HepG2 (cell line): ENCODE measurements around the gene POLR2B. TPM values are rescaled to one million over a fixed set of nuclear protein-coding genes. Genes with fewer than 3 reads are reported as not detected.

Experiments
- ARNT ChIP-seq: fragments of 450-650 bp; IDR thresholded peaks from 2 replicates; pipeline ENCODE4 v1.6.1; 2017
- CCDC6 ChIP-seq: sonication (generic); formaldehyde crosslinking; IDR thresholded peaks from 2 replicates; pipeline ENCODE4 v1.8.1; 2022; ENCODE audit warnings: mild to moderate bottlenecking, missing genetic modification reagents, moderate library complexity
- HHEX ChIP-seq: IDR thresholded peaks from 2 replicates; pipeline ENCODE4 v1.6.1; 2016; ENCODE audit warnings: control low read depth
- HNRNPH1 ChIP-seq: fragments of 200-400 bp; formaldehyde crosslinking; optimal IDR thresholded peaks from 2 replicates; pipeline ENCODE3; 2017; ENCODE audit warnings: mild to moderate bottlenecking, low read depth, low read length
- HNRNPL ChIP-seq: fragments of 200-400 bp; formaldehyde crosslinking; IDR thresholded peaks from 2 replicates; pipeline ENCODE4 v1.6.1; 2017; ENCODE audit warnings: mild to moderate bottlenecking, low read depth, low read length
- IKZF1 ChIP-seq: fragments of 450-650 bp; IDR thresholded peaks from 2 replicates; pipeline ENCODE4 v1.7.1; 2016
- LCORL ChIP-seq, 2 experiments: fragments of 450-650 bp in 1 of 2; sonication (generic) in 1 of 2; formaldehyde crosslinking in 1 of 2; IDR thresholded peaks; 2 replicates each; pipeline versions ENCODE4 v1.5.0 to v1.6.1; 2017 to 2020; ENCODE audit warnings: antibody characterized with exemption in 1 of 2, missing genetic modification reagents in 1 of 2
- PAWR ChIP-seq: sonication (generic); formaldehyde crosslinking; IDR thresholded peaks from 2 replicates; pipeline ENCODE4 v1.4.0; 2020; ENCODE audit warnings: missing genetic modification reagents, mild to moderate bottlenecking, borderline replicate concordance
- RNF2 ChIP-seq: fragments of 450-650 bp; conservative IDR thresholded peaks from 2 replicates; pipeline ENCODE4 v1.6.1; 2016; ENCODE audit warnings: low read depth
- RORA ChIP-seq: sonication (generic); formaldehyde crosslinking; IDR thresholded peaks from 2 replicates; pipeline ENCODE4 v1.5.0; 2020; ENCODE audit warnings: mild to moderate bottlenecking, missing genetic modification reagents, moderate library complexity
- SCMH1 ChIP-seq: sonication (generic); formaldehyde crosslinking; IDR thresholded peaks from 2 replicates; pipeline ENCODE4 v1.9.0; 2021; ENCODE audit warnings: missing genetic modification reagents, mild to moderate bottlenecking, borderline replicate concordance
- SMAD1 ChIP-seq: sonication (generic); formaldehyde crosslinking; IDR thresholded peaks from 2 replicates; pipeline ENCODE4 v1.4.0; 2020; ENCODE audit warnings: missing genetic modification reagents, low read depth, mild to moderate bottlenecking, borderline replicate concordance
- SP140L ChIP-seq: sonication (generic); formaldehyde crosslinking; IDR thresholded peaks from 2 replicates; pipeline ENCODE4 v1.4.0; 2020; ENCODE audit warnings: missing genetic modification reagents, borderline replicate concordance
- XBP1 ChIP-seq: sonication (generic); formaldehyde crosslinking; IDR thresholded peaks from 2 replicates; pipeline ENCODE4 v1.5.0; 2020; ENCODE audit warnings: missing genetic modification reagents
- ZBTB21 ChIP-seq: sonication (generic); formaldehyde crosslinking; IDR thresholded peaks from 2 replicates; pipeline ENCODE4 v1.4.0; 2020; ENCODE audit warnings: missing genetic modification reagents
- ZFP1 ChIP-seq: IDR thresholded peaks from 2 replicates; pipeline ENCODE4 v1.6.1; 2016
- ZNF124 ChIP-seq: sonication (generic); formaldehyde crosslinking; IDR thresholded peaks from 2 replicates; pipeline ENCODE4 v1.4.0; 2020; ENCODE audit warnings: missing genetic modification reagents
- ZNF274 ChIP-seq: sonication (generic); formaldehyde crosslinking; IDR thresholded peaks from 2 replicates; pipeline ENCODE4 v1.5.1; 2020; ENCODE audit warnings: mild to moderate bottlenecking, missing genetic modification reagents
- ZNF510 ChIP-seq: sonication (generic); formaldehyde crosslinking; IDR thresholded peaks from 2 replicates; pipeline ENCODE4 v1.4.0; 2020; ENCODE audit warnings: low read depth, mild to moderate bottlenecking, missing genetic modification reagents
- ZNF577 ChIP-seq: sonication (generic); formaldehyde crosslinking; IDR thresholded peaks from 2 replicates; pipeline ENCODE4 v1.4.0; 2020; ENCODE audit warnings: mild to moderate bottlenecking, low read depth, missing genetic modification reagents, borderline replicate concordance
- polyA plus RNA-seq, 8 experiments: library from polyadenylated mRNA; depleted of rRNA in 3 of 8; stranded (reverse) in 7 of 8; unstranded in 1 of 8; fragments of >200 nt; fragmentation: Illumina TruSeq in 4 of 8; extraction: Trizol in 4 of 8; gene quantifications; 2 replicates each; pipeline versions ENCODE4 v1.2.1 to v1.2.3, GENCODE V29; 2011 to 2016; ENCODE audit warnings: low read depth in 4 of 8, missing spikeins in 1 of 8, mixed read lengths in 1 of 8; ENCODE audit not compliant: insufficient read depth in 1 of 8
- total RNA-seq, 5 experiments: library from RNA; depleted of rRNA; stranded (reverse); fragments of >200 nt; fragmentation: Illumina TruSeq; extraction: Trizol; gene quantifications; 2 replicates each; pipeline ENCODE4 v1.2.3, GENCODE V29; 2016; ENCODE audit warnings: low read depth in 1 of 5
- TF ChIP-seq, protein P1 (sequence below): sonication (generic); formaldehyde crosslinking; IDR thresholded peaks from 2 replicates; pipeline ENCODE4 v1.9.0; 2021; ENCODE audit warnings: missing genetic modification reagents, mild to moderate bottlenecking, borderline replicate concordance
- TF ChIP-seq, protein P2 (sequence below): sonication (generic); formaldehyde crosslinking; IDR thresholded peaks from 2 replicates; pipeline ENCODE4 v1.5.0; 2020; ENCODE audit warnings: missing genetic modification reagents
- TF ChIP-seq, protein P3 (sequence below): sonication (generic); formaldehyde crosslinking; IDR thresholded peaks from 2 replicates; pipeline ENCODE4 v1.4.0; 2020; ENCODE audit warnings: missing genetic modification reagents, borderline replicate concordance
- TF ChIP-seq, protein P4 (sequence below): sonication (generic); IDR thresholded peaks from 2 replicates; pipeline ENCODE4 v1.6.1; 2016; ENCODE audit warnings: low read depth, borderline replicate concordance
- TF ChIP-seq, protein P5 (sequence below): sonication (generic); formaldehyde crosslinking; IDR thresholded peaks from 2 replicates; pipeline ENCODE4 v1.5.0; 2020; ENCODE audit warnings: missing genetic modification reagents

The POLR2B gene
- total and polyA plus RNA-seq, 2 of the 13 experiments (the other 11 are each of a cell fraction or from before 2014, with no cell fraction given), result 70.6 to 116 TPM

DNA sequence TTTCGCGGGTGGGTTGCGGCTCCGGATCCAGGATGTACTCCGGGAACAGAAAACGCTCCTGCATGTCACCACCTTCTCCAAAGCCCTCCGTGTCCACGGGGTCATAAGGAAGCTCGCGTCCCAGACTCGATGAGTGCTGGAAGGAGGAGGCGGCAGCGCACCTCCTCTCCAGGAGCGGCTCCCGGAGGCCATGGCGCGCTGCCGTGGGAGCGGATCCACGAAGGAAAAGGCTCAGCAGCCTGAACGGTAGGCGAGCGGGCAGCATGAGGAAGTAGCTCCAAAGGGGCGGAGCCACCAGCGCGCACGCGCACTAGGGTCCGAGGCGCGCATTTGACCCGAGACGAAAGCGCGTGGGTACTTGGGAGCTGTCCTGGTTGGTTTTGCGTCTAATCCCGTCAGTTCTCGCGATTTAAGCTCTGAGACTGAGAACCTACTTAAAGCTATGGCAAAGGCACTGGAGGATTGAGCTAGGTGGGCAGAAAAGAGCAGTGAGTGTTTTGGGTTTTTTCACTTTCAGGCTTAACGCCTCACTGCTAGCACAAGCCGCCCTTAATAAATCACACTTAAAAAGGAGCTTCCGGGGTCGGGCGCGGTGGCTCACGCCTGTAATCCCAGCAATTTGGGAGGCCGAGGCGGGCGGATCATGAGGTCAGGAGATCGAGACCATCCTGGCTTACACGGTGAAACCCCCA, 1.2 kb upstream of the POLR2B start, which contains the start of gene NOA1 (continued):
- TF ChIP-seq PAWR (no peak), ZNF274 (CRISPR knock-in tag) (no peak), IKZF1 (no peak), CCDC6 (CRISPR knock-in tag) (no peak), ARNT (no peak), RNF2 (no peak), SMAD1 (CRISPR knock-in tag) (no peak), RORA (CRISPR knock-in tag) (no peak), ZFP1 (CRISPR knock-in tag) (0 out of 2 replicates have a peak, but pooled peaks have one; percentile 65), XBP1 (CRISPR knock-in tag) (no peak), ZBTB21 (CRISPR knock-in tag) (no peak; the same call in 1 of the 2 replicates), HHEX (0 out of 2 replicates have a peak, but pooled peaks have one; percentile 18), ZNF577 (no peak), SP140L (CRISPR knock-in tag) (no peak), ZNF510 (CRISPR knock-in tag) (no peak; the same call in 1 of the 2 replicates), ZNF124 (no peak), LCORL (IDR thresholded peaks at IDR 0.05) (no peak), LCORL (CRISPR knock-in tag; IDR thresholded peaks at IDR 0.05) (no peak; the same call in 1 of the 2 replicates), HNRNPL (no peak), SCMH1 (CRISPR knock-in tag) (no peak), HNRNPH1 (no peak)
- TF ChIP-seq, protein P1, sequence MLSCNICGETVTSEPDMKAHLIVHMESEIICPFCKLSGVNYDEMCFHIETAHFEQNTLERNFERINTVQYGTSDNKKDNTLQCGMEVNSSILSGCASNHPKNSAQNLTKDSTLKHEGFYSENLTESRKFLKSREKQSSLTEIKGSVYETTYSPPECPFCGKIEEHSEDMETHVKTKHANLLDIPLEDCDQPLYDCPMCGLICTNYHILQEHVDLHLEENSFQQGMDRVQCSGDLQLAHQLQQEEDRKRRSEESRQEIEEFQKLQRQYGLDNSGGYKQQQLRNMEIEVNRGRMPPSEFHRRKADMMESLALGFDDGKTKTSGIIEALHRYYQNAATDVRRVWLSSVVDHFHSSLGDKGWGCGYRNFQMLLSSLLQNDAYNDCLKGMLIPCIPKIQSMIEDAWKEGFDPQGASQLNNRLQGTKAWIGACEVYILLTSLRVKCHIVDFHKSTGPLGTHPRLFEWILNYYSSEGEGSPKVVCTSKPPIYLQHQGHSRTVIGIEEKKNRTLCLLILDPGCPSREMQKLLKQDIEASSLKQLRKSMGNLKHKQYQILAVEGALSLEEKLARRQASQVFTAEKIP (CRISPR knock-in tag), result no peak
- TF ChIP-seq, protein P2, sequence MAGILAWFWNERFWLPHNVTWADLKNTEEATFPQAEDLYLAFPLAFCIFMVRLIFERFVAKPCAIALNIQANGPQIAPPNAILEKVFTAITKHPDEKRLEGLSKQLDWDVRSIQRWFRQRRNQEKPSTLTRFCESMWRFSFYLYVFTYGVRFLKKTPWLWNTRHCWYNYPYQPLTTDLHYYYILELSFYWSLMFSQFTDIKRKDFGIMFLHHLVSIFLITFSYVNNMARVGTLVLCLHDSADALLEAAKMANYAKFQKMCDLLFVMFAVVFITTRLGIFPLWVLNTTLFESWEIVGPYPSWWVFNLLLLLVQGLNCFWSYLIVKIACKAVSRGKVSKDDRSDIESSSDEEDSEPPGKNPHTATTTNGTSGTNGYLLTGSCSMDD (CRISPR knock-in tag), result no peak
- TF ChIP-seq, protein P3, sequence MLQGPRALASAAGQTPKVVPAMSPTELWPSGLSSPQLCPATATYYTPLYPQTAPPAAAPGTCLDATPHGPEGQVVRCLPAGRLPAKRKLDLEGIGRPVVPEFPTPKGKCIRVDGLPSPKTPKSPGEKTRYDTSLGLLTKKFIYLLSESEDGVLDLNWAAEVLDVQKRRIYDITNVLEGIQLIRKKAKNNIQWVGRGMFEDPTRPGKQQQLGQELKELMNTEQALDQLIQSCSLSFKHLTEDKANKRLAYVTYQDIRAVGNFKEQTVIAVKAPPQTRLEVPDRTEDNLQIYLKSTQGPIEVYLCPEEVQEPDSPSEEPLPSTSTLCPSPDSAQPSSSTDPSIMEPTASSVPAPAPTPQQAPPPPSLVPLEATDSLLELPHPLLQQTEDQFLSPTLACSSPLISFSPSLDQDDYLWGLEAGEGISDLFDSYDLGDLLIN, result no peak
- TF ChIP-seq, protein P4, sequence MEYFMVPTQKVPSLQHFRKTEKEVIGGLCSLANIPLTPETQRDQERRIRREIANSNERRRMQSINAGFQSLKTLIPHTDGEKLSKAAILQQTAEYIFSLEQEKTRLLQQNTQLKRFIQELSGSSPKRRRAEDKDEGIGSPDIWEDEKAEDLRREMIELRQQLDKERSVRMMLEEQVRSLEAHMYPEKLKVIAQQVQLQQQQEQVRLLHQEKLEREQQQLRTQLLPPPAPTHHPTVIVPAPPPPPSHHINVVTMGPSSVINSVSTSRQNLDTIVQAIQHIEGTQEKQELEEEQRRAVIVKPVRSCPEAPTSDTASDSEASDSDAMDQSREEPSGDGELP, result no peak
- TF ChIP-seq, protein P5, sequence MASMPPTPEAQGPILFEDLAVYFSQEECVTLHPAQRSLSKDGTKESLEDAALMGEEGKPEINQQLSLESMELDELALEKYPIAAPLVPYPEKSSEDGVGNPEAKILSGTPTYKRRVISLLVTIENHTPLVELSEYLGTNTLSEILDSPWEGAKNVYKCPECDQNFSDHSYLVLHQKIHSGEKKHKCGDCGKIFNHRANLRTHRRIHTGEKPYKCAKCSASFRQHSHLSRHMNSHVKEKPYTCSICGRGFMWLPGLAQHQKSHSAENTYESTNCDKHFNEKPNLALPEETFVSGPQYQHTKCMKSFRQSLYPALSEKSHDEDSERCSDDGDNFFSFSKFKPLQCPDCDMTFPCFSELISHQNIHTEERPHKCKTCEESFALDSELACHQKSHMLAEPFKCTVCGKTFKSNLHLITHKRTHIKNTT (CRISPR knock-in tag), result no peak
